Tibial nerve (tissue), 3 donors: ENCODE data around the gene AKT3.

Source experiments
- CTCF ChIP-seq, 5 experiments: fragments of 200-600 bp in 3 of 5; fragments of 450-650 bp in 2 of 5; sonication (generic) in 3 of 5; IDR thresholded peaks; one replicate each; pipeline ENCODE4 v1.5.1; 2016 to 2019; ENCODE audit warnings: antibody characterized with exemption in 5 of 5, mild to moderate bottlenecking in 3 of 5, moderate library complexity in 2 of 5
- POLR2A ChIP-seq, 2 donors: fragments of 450-650 bp; IDR thresholded peaks; one replicate each; pipeline ENCODE4 v1.6.1; 2017; ENCODE audit warnings: antibody characterized with exemption in 2 of 2, mild to moderate bottlenecking in 2 of 2, moderate library complexity in 2 of 2

GRCh38 chr1:243758647-243759046 is 91.4 kb downstream of the AKT3 start:
- no peak for TF ChIP-seq CTCF (IDR thresholded peaks at IDR 0.05)
- TF ChIP-seq POLR2A (IDR thresholded peaks at IDR 0.05) = no peak
